Measurements from ENCODE around the gene CEP72.

The CEP72 gene

DNA sequence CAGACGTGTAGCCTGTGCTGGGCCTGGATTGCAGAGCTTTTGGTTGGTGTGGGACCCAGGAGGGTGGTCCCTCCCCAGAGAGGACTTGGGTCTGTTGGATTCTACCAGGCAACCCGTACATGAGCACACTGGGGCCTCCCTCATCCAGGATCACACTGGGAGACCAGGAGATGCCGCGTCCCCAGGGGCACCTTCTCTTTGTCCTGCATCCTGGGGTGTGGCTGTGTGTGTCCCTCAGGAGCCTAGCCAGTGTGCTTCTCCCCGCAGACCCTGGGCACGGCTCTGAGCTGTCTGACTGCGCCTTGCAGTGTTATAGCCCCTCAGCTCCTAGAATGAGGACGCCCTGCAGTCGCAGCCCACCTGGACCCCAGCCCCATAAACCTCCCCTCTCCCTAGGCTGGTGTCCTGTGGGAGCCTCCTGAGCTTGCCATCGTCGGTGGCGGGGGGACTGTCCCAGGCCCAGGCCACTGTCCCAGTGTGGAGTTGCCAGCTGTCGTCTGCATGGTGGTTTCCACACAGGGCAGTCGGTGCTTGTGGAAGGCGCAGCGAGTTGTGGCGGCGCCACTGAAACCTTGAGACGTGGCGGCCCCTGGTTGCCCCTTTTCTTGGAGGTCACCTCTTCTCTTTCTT is 27.6 kb downstream of the CEP72 start:
- DNase-seq: no peak

DNA sequence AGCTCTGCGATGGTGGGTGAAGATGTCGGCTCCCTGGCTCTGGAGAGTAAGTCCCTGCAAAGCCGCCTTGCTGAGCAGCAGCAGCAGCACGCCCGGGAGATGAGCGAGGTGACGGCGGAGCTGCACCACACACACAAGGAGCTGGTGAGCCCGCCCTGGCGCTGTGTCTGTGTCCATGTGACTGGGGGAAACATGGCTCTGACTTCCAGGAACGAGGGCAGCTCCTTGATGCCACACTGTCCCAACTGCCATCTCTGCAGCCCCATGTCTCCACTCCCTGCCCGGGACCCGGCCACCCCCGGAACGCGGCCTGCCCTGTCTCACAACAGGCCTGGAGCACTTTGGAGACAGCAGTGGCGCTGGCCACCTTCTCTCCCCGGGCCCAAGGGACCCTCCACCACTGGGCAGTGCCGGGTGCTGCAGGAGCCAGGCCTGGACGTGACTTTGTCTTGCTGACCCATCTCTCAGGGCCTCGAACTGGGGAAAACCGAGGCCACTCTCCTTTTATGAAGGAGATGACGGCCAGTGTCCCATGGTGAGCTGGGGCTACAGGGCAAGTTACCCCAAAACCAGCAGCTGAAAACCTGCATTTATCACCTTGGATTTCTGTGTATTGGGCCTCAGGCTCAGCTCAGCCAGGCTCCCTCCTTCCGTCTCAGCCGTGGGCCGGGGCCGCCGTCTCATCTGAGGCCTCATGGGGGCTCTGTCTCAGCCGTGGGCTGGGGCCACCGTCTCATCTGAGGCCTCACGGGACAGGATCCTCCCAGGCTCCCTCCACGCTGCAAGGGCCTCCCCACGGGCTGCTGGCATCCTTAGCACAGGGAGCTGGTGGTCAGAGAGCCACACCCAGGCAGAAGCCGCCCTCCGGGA is 28.6 kb downstream of the CEP72 start:
- no peak for DNase-seq

DNA sequence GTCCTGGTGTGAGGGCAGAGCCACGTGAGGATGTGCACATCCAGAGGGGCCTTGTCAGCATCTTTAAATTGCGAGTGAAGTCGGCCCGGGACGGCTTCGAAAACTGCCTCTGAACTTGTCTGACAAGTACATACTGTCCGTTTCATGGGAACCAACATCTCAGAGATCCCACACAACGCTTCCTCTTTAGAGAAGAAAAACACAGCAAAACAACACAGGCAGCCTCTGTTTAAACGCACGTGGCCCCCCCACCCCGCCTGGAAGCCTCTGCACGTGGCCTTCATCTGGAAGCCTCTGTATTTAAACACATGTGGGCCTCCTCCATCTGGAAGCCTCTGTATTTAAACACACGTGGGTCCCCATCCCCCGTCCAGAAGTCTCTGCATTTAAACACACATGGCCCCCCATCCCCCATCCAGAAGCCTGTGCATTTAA is 29.2 kb downstream of the CEP72 start:
- no peak for DNase-seq

DNA sequence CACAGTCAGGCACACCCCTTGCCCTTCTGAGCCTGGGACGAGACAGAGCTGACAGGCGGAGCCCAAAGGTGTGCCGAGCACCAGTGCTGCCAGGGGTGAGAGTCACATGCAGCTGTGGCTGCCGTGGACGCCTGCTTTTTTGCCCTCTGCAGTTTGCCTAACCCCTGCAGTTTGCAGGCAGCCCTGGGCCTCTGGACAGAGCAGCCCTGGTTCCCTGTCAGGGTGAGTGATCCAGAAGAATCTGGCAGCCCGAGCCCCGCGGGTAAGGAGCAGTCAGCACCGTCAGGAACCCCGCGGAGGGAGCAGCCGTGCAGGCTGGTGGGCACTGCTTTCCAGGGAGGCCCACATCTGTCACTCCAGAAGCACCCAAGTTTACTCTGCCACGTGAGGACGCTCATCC is 30.3 kb downstream of the CEP72 start:
- no peak for DNase-seq

DNA sequence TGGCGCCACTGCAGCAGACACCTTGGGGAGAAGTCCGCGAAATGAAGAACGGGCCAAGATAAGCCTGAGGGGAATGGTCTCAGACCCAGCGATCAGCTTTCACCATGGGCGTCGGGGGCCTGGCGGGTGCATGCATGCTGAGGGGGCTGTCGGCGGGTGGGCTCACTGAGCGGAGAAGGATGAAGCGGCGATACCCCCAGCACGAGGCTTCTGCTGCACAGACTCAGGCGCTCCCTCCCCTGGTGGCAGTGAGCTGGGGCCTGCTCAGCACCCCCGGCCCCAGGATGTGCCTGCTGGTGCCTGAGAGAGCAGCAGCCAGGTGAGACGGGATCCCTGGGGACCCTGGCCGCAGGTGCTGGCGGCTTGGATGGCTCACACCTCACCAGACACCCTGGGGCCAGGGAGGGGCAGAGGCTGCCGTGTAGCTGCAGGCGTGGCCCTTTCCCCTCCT is 31.2 kb downstream of the CEP72 start:
- no peak for DNase-seq

DNA sequence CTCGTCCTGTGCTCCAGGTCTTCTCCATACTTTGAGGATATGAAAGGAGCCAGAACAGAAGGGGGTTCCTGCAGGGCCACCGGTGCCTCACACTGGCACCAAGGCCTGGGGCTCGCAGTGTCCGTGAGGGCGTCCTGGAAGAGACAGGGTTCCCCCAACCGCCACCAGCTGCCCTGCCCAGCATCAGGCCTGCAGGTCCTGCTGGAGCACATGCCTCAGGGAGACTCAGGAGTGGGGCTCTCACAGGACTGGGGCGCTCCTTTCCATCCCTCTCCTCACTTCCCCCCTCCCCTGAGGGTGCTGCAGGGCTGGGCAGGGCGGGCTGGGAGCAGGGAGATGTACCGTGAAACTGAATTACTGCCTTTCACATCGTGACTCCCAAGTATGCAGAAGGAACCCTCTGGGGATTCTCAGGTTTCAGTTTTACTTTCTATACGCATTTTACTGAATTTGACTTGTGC is 31.7 kb downstream of the CEP72 start:
- no peak for DNase-seq

DNA sequence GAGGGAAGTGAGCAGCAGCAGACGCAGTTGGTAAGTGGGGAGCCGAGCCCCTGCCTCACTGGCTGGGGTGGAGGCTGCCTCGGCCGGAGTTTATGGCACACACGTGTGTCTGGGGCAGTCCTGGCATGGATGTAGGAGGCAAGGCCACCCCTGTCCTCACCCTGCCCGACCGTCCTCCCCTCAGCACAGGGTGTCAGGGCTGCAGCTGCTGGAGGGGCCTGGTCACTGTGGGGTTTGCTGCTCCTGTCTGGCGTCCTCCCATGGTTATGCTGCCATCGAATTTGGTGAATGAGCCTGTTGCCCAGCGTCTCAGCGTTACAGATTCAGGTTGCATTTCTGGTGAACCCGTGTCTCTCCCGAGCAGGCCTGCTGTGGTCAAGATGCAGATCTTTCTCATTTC is 32.4 kb downstream of the CEP72 start:
- DNase-seq: no peak

DNA sequence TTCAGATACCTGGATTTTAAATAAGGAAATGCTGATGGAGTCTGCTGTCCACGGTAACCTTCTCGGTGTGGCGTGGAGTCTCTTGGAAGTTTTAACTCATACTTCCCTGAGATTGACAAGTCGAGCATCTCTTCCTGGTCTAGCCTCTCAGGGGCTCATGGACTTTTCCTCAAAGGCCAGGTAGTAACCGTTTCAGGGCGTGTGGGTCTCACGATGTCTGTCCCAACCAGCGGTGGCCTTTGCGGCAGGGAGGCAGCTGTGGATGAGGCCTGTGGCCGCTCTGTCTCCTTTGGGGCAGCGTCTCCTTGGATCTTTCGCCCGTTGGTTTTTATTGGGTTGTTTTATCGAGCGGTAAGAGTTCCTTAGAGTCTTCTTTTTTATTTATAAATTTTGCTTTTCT is 32.8 kb downstream of the CEP72 start:
- DNase-seq: no peak

DNA sequence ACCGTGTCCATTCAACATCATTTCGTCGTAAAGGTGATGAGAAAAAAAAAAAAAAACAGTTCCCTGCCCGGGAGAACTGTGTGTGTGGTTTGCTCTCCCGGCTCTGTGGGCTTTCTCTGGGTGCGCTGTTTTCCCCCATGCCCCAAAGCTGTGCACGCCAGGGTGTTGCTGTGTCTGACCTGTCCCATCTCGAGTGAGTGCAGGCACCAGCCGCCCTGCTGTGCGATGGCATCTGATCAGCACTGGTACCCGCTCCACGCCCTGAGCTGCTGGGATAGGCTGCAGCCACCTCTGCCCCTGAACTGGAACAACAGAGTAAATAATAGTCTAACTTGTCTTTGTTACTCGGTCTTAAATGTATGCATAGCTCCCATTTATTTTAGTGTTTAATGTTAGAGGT is 33.3 kb downstream of the CEP72 start:
- no peak for DNase-seq

DNA sequence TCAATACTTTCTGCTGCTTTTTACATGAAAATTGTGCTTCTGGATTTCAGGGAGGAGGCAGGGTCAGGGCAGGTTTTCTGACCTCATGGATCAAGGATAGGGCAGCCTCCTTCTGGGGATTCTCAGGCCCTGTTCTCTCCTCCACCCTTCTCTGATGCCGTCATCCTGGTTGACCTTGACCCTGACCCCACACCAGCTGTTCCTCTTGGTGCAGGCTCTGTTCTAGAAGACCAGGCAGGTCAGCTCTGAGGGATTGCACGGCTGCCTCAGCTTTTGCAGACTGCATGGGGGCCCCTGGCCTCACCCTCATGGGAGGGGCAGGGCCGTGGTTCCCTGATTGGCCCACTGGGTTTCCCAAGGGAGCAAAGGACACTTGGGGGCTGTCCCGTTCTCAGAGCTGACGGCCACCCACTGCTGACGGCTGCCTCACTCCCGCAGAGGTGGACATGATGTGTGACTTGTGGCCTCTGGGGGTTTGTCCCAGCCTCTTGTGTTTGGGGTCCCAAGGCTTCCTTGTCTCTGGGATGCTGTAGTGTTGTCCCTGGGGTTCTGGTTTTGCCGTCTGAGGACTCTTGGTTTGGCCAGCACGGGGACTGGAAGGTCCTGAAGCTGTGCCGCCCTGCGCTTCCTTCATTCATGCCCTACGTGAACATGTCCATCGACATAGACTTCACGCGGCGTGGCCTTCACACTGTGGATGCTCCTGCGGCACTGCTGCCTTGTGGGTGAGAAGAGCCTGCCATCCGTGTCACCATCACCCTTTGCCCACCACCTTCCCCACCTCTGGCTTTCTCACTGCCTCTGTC is 34.5 kb downstream of the CEP72 start:
- DNase-seq: no peak

DNA sequence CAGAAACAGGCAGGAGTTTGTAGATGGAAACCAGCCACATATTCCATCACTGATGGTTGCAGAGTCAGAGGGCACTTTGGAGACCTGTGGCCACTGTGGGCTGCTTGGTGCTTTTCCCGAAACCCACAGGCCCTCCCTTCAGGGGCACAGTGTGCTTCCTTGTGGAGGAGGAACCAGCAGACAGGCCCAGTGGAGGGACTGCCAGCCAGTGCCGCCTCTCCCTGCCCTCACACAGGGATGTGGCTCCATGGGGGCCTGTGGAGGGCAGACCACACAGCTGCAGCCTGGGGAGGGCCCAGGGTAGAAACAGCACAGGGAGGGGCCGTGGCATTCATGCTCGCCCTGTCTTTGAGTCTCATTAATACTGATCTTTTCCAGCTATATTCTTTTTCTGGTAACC is 35.2 kb downstream of the CEP72 start:
- no peak for DNase-seq

DNA sequence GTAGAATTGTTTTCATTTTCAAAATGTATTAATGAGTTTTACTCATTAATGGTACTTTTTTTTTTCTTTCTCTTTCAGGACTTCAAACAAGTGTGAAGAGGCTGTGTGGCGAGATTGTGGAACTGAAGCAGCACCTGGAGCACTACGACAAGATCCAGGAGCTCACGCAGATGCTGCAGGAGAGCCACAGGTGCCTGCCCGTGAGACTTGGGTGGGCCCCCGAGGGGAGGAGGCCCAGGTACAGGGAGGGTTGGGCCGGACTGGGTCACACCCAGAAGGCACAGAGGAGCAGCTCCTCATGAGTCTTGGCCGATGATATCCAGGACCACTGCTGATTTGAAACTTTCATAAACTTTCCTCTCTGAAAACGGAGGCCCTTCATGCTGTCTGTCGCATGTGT is 35.6 kb downstream of the CEP72 start:
- DNase-seq: no peak

DNA sequence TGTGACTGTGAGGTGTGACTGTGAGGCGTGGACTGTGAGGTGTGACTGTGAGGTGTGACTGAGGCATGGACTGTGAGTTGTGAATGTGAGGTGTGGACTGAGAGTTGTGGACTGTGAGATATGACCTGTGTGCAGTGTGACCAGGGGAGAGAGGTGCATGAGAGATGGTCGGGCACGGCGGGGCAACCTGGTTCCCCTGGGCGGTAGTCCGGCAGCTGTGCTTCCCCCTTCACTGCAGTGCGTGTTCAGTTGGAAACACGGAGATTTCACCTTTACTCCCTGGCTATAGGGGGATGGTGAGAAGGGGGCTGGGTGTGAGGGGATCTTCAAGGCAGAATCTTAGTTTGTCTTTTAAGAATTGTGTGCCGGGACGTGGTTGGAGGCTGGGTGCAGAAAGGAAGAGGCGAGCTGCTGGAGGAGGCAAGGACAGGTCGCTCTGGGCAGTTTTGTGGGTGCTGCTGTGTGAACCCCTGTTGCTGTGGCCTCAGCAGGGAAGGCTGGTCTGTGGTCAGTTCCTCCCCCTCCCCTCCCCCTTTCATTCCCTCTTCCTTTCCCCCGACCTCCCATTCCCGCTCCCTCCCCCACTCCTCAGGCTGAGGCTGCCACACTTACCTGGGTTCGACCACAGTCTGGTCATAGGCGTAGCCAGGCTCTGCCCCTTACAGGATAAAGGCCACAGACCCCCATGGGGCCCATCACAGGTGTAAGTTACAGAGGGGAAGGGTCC is 39.3 kb downstream of the CEP72 start:
- no peak for DNase-seq

DNA sequence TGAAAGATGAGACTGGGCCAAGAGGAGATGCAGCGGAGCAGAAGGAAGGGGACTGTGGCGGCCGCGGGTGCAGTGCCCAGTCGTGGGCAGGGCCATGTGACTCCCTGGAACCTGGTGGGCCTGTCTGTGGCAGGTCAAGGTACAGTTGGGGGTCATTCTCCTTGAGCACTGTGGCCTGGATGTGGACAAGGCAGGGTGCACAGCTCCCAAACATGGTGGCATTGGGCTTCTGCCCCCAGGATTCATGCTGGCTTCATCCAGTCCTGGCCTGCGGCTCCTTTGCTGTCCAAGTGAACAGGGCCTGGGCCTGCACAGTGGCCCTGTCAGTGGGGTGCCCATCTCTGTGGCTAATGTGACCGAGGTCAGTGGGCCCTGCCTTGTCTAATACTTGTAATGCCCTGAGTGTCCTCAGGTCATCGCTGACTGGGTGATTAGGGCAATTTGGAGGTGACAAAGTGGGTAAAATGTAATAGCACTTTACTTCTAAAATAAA is 39.9 kb downstream of the CEP72 start:
- no peak for DNase-seq

DNA sequence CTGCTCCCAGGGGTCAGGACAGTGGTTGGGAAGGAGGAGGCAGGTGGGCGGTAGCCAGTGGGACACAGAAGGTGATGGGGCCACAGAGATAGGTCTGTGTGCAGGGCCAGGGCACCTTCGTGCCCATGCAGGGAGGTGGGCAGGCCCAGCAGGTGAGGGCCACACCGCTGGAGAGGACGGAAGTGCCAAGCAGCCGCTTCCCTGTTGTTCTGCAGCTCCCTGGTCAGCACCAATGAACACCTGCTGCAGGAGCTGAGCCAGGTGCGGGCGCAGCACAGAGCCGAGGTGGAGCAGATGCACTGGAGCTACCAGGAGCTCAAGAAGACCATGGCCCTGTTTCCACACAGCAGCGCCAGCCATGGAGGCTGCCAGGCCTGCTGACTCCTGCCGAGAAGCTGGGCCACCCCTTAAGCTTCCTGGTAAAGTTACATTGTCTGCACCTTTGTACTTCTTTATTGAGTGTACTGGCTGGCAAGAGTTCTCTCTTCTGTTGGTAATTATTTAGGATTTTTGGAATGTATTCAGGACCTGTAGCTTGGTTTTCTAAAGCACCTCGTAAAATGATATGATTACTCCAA is 40.7 kb downstream of the CEP72 start:
- DNase-seq: no peak

DNA sequence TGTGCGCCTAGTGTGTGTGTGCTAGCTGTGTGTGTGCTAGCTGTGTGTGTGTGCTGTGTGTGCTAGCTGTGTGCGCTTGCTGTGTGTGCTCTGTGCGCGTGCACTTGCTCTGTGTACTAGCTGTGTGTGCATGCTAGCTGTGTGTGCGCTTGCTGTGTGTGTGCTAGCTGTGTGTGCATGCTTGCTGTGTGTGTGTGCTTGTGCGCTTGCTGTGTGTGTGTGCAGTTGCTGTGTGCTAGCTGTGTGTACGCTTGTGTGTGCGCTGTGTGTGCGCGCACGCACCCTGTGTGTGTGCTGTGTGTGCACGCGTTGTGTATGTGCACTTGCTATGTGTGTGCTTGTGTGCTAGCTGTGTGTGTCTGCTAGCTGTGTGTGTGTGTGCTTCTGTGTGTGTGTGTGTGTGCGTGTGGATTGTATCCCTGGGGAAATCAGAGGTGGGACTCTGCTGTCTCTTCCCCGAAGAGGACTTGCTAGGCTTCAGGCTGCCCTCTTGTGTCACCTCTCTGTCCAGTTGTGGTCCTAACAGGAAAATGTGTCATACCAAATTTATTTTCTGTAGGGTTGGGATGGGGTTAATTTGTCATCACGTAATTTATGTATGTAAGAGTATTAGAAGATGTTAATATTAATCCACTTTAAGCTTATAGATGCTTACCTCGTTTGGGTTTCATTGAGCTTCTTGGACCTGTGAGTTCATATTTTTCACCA is 42.1 kb downstream of the CEP72 start:
- no peak for DNase-seq

DNA sequence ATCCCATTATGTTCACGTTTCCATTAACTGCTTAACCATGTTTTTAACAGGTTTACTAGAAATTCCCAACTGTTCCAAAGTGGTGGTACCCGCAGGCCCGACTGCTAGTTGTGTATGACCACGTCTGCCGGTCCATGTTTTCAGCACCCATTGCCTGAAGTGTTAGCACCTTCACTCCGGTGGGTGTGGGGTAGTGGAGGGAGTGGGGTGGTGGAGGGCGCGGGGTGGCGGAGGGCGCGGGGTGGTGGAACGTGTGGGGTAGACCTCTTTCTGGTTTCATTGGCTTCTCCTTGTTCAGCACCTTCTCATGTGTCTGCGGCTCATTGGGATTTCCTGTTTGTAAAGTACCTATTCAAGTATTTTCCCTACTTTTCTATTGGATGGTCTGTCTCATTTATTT is 43.3 kb downstream of the CEP72 start:
- DNase-seq: no peak

DNA sequence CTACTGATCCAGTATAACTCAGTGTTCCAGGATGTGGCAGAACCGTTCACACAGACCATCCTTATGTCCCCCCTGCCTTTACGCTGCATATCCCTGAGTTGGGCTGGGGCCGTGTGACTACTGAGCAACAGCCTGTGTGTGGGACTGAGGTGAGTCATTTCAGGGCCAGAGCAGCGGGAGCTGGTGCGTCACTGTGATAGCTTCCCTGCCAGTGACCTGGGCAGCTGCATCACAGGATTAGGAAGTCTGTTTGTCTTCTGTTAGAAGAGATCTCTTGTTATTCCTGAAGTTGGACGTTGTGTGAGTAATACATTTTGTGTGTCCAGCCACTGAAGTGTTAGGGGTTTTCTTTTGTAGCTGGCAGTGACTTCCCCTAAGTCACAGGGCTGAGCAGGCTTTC is 45.4 kb downstream of the CEP72 start:
- no peak for DNase-seq

DNA sequence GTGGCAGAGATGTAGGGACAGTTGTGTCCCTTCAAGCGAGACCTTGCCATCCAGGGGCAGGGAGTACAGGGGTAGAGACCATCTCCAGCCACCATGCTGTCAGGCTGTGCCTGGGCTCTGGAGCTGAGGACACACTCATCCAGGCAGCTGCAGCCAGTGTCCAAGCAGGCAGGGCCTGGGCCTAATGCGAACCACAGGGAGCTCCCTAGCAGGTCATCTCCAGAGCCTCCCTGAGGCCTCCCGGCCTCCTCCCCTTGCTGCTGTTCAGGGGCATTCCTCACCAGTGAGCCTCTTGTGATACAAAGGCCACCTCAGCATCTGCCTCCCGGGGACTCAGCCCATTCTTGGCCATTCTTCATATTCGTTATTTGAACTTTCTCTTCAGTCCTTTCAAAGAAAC is 46.0 kb downstream of the CEP72 start:
- no peak for DNase-seq

DNA sequence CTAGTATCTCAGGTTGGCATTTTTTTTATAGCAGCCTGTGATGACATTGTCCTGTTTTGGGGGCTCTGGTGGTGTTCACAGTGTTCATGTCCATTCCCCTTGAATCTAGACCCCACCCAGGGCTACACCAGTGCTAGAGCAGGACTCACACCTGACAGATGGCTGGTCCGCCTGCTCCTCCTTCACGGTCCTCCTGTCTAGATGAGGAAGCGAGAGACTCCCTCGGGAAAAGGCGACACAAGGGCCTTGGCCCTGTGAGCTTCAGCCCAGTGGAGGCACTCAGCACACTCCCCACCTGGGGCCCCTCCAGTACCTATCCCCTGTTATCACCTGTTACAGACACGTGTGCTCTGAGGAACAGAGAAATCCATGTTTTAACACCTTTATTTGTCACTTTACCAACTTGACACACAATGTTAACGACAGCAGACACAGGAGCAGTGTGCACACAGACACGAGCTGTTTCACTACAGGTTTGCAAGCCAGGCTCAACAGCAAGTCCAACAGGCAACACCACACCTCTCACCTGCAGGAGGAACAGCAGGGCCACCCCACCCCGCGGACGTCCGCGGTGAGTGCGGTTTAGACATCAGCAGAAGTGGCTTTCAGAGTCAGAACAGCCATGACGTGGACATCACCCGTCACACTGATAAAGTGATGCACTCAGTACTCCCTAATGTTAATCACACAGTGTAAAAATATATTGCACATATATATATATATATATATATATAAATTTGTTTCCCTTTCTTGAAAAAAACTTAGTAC is 47.5 kb downstream of the CEP72 start:
- DNase-seq: no peak

Measured in T-helper 2 cell (primary cell).